ENCODE results near the gene PCSK1N. TPM values are rescaled to one million over a fixed set of nuclear protein-coding genes. Genes with fewer than 3 reads are reported as not detected.
"Not testable (repeated sequence)": the region's sequence is repeated elsewhere in the genome, so short reads cannot be mapped to it uniquely, and the experiment has no call there.

PCSK1N gene, protein sequence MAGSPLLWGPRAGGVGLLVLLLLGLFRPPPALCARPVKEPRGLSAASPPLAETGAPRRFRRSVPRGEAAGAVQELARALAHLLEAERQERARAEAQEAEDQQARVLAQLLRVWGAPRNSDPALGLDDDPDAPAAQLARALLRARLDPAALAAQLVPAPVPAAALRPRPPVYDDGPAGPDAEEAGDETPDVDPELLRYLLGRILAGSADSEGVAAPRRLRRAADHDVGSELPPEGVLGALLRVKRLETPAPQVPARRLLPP
- 0.32 TPM in 1 of 2 replicates, not detected in the other for total RNA-seq

DNA sequence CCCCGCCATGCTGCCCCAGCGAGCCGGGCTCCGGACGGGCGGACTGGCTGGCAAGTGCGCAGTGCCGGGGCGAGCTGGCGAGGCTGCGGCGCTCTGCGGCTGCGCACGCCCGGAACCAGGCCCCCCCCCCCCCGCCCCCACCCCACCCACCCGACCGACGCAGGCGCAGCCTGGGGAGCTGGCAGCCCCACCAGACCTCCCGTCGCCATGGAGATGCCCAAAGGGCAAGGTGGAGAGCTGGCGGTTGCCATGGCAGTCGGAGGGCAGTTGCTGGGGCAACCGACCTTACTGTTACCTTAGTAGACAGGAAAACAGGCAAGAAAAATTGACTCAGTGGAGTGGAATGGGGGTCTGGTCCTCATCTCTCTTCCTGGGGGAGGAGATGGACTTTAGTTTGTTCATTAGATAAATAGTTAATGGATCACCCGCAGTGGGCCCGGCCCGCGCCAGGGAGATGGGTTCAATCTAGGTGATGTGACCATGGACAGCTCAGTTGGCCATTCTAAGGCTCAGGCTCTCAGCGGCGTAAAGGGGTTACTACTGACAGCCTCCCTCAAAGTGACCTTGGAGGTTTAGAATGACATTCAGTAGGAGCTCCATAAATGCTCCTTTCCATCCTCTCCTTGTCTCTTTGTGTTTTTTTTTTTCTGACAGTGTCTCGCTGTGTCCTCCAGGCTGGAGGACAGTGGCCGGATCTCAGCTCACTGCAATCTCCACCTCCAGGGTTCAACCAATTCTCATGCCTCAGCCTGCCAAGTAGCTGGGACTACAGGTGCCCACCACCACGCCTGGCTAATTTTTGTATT lies at the start of gene PCSK1N:
TSS of gene PCSK1N (minus strand) at position 87 of the 806 bp plus-strand sequence. CDS start at position 9, 78 bp downstream.
- no peak within 1 kb of the TSS for H3K4me3 ChIP-seq (ENCODE audit: low read depth, low read length)
- DNase-seq (ENCODE audit: low read depth): no peak
- TF ChIP-seq, protein P1, sequence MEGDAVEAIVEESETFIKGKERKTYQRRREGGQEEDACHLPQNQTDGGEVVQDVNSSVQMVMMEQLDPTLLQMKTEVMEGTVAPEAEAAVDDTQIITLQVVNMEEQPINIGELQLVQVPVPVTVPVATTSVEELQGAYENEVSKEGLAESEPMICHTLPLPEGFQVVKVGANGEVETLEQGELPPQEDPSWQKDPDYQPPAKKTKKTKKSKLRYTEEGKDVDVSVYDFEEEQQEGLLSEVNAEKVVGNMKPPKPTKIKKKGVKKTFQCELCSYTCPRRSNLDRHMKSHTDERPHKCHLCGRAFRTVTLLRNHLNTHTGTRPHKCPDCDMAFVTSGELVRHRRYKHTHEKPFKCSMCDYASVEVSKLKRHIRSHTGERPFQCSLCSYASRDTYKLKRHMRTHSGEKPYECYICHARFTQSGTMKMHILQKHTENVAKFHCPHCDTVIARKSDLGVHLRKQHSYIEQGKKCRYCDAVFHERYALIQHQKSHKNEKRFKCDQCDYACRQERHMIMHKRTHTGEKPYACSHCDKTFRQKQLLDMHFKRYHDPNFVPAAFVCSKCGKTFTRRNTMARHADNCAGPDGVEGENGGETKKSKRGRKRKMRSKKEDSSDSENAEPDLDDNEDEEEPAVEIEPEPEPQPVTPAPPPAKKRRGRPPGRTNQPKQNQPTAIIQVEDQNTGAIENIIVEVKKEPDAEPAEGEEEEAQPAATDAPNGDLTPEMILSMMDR (IDR thresholded peaks at IDR 0.05; ENCODE audit: insufficient read depth, low read depth, low read length): no peak

DNA sequence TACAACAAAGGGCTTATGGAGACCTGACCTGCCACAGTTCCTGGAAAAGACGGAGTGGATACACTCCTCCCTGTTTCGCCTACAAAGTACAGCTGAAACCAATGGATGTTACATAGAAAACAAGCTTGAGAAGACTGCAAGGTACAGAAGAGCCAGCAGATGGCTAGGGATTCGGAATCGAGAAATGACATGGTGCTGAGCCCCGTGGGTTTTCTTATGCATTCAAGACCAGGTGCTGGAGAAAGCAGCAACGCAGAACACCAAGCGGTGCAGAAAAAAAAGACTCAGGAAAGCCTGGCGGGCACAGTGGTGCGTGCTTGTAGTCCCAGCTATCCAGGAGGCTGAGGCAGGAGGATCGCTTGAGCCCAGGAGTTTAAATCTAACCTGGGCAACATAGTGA lies 48.3 kb upstream of the PCSK1N start:
- no peak for DNase-seq (ENCODE audit: low read depth)
- H3K4me3 ChIP-seq (ENCODE audit: low read depth, low read length): no peak overlapping the region
- TF ChIP-seq, protein P1 (IDR thresholded peaks at IDR 0.05; ENCODE audit: insufficient read depth, low read depth, low read length): no peak

DNA sequence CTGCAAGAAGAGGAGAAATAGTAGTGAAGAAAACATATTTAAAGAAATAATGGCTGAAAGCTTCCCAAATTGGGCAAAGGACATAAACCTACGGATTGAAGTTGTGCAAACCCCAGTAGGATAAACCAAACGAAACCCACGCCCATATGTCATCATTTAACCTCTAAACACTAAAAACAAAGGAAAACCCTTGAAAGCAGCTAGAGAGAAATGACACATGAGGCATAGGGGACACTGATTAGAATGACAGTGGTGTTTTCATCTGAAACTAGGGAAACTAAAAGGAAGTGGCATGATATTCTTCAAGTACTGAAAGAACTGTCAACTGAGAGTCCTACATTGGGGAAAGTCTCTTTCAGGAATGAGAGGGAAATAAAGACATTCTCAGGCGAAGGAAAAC lies 41.5 kb upstream of the PCSK1N start:
- not testable (repeated sequence) for DNase-seq (ENCODE audit: low read depth); H3K4me3 ChIP-seq (ENCODE audit: low read depth, low read length)

DNA sequence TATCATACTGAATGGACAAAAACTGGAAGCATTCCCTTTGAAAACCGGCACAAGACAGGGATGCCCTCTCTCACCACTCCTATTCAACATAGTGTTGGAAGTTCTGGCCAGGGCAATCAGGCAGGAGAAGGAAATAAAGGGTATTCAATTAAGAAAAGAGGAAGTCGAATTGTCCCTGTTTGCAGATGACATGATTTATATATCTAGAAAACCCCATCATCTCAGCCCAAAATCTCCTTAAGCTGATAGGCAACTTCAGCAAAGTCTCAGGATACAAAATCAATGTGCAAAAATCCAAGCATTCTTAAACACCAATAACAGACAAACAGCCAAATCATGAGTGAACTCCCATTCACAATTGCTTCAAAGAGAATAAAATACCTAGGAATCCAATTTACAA lies 36.6 kb upstream of the PCSK1N start:
- H3K4me3 ChIP-seq (ENCODE audit: low read depth, low read length); DNase-seq (ENCODE audit: low read depth): not testable (repeated sequence)

DNA sequence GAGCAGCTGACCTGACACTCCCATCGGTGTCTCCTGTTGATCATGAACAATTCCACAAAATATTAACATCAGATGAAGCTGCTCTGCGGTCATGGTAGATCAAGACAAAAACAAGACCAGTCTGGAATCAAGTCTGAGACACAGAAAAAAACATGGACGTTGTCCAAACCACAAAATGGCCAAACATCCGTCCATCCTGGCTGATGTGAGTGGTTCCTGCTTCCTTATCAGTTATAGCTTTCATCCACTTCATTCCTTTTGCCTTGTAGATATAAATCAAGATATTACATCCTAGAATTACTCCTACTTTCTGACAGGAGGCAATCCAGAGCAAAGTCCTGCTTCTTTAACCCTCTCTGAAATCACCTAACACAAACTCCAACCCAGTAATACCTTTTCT lies 28.8 kb upstream of the PCSK1N start:
- TF ChIP-seq, protein P1 (IDR thresholded peaks at IDR 0.05; ENCODE audit: insufficient read depth, low read depth, low read length): no peak
- H3K4me3 ChIP-seq (ENCODE audit: low read depth, low read length): no peak overlapping the region
- peak; percentile 84 for DNase-seq (ENCODE audit: low read depth)

DNA sequence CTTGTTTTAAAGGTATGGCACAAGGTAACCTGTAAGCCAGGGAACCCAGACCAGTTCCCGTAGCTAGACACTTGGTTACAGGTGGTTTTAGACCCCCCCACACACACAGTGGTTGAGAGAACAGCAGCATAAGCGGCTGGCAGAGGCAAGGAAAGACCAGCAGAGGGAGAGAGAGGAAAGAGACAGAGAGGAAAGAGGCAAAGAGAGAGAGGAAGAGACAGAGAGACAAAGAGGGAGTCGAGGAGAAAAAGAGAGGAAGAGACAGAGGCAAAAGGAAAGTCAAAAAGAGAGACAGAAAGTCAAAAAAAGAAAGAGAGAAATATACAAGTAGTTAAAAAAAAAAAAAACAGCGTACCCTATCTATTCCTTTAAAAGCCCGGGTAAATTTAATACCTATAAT lies 19.5 kb upstream of the PCSK1N start:
- TF ChIP-seq, protein P1 (IDR thresholded peaks at IDR 0.05; ENCODE audit: insufficient read depth, low read depth, low read length): peak; percentile 58
- no peak overlapping the region for H3K4me3 ChIP-seq (ENCODE audit: low read depth, low read length)
- peak; percentile 17 for DNase-seq (ENCODE audit: low read depth)

DNA sequence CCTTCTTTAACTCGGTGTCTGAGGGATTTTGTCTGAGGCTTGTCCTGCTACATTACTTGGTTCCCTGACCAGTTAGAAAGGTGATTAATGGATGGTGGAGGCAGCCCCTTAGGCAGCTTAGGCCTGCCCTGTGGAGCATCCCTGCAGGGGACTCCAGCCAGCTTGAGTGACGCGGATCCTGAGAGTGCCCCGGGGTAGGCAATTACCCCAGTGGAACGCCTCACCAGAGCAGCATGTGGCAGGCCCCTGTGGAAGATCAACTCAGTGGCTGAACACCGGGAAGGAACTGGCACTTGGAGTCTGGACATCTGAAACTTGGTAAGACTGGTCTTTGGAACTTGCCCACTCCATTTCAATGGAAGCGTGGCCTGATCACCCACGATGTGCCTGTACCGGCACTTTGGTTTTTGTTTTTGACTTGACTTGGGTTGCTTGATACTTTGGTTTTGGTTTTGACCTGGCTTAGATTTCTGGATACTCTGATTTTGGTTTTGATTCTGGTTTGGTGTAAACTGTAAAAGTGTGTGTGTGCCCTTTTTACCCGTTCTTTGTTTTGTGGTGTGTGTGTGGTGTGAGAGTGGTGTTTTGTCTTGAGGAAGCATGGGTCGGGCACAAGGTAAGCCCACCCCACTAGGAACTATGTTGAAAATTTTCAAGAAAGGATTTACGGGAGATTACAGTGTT lies 18.9 kb upstream of the PCSK1N start:
- not testable (repeated sequence) for H3K4me3 ChIP-seq (ENCODE audit: low read depth, low read length); DNase-seq (ENCODE audit: low read depth)

DNA sequence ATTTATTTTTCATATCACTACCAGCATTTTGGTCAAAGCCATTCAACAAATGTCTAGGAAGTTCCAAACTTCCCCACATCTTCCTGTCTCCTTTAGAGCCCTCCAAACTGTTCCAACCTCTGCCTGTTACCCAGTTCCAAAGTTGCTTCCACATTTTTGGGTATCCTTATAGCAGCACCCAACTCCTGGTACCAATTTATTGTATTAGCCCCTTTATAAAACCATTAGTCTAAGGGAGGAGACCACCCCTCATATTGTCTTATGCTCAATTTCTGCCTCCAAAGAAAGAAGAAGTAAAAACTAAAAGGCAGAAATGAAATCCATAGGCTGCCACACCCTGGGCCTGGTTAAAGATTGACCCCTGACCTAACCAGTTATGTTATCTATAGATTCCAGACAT lies 18.1 kb upstream of the PCSK1N start:
- not testable (repeated sequence) for DNase-seq (ENCODE audit: low read depth); H3K4me3 ChIP-seq (ENCODE audit: low read depth, low read length)
